HPDE6-E6E7 (cell line): Measurements from ENCODE around the gene KLHL30.

Experiments
- DNase-seq: peaks from one replicate; pipeline ENCODE4 v3.0.0; 2011; ENCODE audit warnings: missing footprints; ENCODE audit errors: extremely low spot score

The KLHL30 gene

DNA sequence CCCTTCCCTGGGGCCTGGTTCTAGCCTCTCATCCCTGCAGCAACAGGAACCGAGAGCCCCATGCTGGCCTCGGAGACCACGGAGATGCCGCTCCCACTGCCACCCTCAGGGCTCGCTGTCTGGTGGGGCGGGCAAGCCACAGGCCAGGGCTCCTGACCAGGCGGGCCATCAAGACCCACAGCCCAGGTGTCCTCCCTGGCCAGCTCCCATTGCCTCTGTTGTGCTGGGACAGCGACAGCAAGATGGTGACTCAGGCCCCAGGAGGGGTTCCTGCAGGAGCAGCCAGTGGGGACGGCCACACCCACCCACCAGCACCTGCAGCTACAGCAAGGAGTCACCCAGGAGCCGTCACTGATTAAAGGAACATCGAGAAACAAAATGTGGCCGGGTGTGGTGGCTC is 7.4 kb downstream of the KLHL30 start:
- no peak for DNase-seq

- no peak for DNase-seq
Measured at GRCh38 chr2:238146884-238147544, 8.5 kb downstream of the KLHL30 start.

DNA sequence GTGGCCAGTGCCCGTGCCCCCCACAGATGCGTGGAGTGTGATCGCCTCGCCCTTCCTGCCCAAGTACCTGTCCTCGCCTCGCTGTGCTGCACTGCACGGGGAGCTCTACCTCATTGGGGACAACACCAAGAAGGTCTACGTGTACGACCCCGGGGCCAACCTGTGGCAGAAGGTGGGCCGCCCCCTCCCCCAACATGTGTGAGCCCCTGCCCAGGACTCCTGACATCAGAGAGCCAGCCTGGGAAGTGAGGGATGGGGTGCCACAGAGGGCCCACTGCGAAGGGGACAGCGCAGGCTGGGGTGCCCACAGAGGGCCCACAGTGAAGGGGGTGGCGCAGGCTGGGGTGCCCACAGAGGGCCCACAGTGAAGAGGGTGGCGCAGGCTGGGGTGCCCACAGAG is 10.5 kb downstream of the KLHL30 start:
- no peak for DNase-seq

- DNase-seq: no peak
Measured at GRCh38 chr2:238149841-238150572, 11.5 kb downstream of the KLHL30 start.

DNA sequence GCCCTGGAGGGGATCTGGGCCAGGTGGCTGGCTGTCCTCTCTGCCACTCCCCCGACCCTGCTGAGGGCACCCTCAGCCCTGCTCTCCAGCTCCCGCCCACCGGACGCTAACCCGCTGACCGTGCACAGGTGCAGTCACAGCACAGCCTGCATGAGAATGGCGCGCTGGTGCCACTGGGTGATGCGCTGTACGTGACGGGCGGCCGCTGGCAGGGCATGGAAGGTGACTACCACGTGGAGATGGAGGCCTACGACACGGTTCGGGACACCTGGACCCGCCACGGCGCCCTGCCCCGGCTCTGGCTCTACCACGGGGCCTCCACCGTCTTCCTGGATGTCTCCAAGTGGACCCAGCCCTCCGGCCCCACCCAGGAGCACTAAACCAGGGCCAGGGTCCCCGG is 12.2 kb downstream of the KLHL30 start:
- DNase-seq: no peak

GRCh38 chr2:238151205-238151604 is 12.7 kb downstream of the KLHL30 start:
- DNase-seq: no peak

GRCh38 chr2:238151628-238152235 is 13.3 kb downstream of the KLHL30 start:
- no peak for DNase-seq

- no peak for DNase-seq
Measured at GRCh38 chr2:238152771-238153688, 14.6 kb downstream of the KLHL30 start.

- DNase-seq: no peak
Measured at GRCh38 chr2:238154570-238154969, 16.1 kb downstream of the KLHL30 start.

DNA sequence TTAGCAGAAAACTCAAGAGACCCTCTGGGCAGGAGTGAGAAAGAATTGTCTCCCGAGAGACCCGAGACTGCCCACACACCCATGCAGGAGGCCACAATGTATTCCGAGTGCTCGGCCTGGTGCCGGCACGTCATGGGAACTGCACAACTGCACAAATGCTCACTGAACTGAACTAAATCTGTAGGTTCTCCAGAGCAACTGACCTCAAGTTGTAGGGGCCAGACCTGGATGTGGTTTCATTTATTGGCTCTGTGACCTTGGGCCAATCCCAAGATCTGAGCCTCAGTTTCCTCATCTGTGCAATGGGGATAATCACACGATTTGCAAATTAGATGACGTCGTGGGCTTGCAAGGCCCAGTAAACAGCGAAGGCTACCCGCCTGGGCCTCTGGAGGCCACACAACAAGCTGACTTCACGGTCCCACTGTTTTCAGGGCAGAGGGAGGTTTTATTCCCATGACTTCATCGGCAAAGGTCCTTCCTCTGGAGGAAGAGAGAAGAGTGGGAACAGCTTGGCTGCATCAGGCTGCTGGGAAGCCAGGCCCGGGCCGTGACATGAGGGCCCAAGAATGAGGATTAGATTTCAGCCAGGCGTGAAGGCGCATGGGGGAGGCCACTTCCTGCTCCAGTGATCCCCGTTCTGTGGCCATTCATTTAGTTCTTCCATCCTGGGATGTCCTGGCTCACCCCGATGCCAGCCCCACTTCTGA is 16.7 kb downstream of the KLHL30 start:
- no peak for DNase-seq

GRCh38 chr2:238155761-238156694 is 17.6 kb downstream of the KLHL30 start:
- no peak for DNase-seq

DNA sequence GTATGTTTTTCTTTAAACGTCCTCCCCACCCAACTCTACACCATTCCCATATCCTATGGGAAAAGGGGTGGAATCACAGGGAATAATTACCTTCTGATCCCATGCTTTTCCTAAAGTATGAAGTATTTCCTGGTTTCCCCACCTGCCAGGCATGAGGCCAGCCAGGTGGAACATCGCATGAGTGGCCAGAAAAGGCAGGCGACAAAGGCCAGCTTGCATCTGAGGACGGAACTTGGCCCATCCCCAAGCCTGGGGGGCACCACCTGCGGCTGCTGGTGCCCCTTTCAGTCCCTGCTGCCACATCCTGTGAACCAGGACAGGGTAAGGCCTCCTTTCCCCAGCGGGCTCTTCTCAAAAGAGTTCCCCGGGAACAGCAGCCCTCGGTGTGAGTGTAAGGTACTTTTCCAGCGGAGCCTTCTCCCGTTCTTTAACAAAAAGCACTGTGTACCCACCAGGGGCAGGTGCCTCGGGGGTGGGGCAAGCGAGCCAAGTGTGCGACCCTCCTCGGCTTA is 19.1 kb downstream of the KLHL30 start:
- no peak for DNase-seq

GRCh38 chr2:238158018-238158508 is 19.6 kb downstream of the KLHL30 start:
- DNase-seq: no peak

- DNase-seq: peak; percentile 39
Measured at GRCh38 chr2:238158509-238159070, 20.1 kb downstream of the KLHL30 start, which contains the start of gene ERFE. ERFE (plus strand) TSS chr2:238158970; CDS start chr2:238159008, 38 bp downstream.

DNA sequence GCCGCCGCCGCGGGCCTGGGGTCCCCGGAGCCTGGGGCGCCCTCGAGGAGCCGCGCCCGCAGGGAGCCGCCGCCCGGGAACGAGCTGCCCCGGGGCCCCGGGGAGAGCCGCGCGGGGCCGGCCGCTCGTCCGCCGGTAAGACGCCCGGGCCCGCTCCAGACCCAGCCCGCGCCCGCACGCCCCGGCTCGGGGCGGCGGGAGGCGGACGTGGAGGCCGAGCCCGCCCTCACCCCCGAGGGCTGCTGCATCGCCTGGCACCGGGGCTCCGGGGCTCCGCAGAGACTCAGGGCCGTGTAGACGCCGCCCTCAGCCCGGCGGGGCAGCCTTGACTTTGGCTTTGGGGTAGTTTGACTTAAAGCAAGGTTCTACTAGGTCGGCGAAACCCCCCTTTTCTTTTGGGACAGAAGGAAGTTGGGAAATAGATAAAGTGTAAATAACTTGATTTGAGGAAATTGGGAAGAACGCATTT is 20.6 kb downstream of the KLHL30 start:
- no peak for DNase-seq

- no peak for DNase-seq
Measured at GRCh38 chr2:238159661-238160205, 21.3 kb downstream of the KLHL30 start.

DNA sequence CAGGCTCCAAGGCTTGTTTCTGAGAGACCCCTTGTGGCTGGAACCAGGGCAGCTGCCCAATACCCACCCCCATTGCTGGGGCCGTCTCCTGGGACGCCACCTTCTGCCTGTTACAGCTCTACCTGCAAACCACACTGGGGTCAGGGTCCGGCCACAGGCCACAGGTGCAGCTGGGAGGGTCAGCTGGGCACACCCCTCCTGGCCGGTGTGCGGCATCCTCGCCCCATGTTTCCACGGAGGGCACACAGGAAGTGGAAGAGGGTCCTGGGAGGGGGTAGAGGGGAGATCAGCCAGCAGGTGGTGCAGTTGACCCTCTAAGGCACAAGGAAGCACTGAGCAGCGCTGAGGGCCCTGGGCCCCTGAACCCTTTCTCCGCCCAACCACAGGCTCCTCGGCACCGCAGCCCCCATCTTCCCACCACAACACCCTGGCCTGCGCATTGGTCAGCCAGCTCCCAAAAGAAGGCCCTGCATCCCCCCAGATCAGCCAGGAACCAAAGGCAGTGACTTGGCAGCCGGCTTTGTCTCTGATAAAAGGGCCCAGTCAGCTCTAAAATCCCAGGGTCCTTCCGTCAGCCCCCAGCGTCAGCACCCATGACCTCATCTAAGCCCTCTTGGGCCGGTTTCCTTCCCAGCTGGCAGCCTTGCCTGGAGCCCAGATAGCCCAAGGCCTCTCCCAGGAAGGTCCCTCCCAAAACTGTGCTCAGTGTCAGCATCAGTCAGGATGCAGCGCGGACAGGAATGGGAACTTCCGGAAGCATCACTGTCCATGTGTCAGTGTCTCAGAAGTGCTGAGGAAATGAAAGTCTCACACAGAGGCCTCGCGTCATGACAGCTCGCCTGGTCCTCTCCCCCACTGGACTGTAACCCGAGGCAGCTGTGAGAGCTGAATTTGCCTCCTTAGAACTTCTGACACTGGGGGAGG is 22.0 kb downstream of the KLHL30 start:
- no peak for DNase-seq
